ENCODE data around the gene SLC35B2. TPM values are rescaled to one million over a fixed set of nuclear protein-coding genes. Genes with fewer than 3 reads are reported as not detected.
A peak's percentile ranks its signal among the peaks of the same experiment; 100 is the strongest.

The SLC35B2 gene
- total and polyA plus RNA-seq, 4 donors, result 18.9 to 27.0 (median 21.1) TPM

DNA sequence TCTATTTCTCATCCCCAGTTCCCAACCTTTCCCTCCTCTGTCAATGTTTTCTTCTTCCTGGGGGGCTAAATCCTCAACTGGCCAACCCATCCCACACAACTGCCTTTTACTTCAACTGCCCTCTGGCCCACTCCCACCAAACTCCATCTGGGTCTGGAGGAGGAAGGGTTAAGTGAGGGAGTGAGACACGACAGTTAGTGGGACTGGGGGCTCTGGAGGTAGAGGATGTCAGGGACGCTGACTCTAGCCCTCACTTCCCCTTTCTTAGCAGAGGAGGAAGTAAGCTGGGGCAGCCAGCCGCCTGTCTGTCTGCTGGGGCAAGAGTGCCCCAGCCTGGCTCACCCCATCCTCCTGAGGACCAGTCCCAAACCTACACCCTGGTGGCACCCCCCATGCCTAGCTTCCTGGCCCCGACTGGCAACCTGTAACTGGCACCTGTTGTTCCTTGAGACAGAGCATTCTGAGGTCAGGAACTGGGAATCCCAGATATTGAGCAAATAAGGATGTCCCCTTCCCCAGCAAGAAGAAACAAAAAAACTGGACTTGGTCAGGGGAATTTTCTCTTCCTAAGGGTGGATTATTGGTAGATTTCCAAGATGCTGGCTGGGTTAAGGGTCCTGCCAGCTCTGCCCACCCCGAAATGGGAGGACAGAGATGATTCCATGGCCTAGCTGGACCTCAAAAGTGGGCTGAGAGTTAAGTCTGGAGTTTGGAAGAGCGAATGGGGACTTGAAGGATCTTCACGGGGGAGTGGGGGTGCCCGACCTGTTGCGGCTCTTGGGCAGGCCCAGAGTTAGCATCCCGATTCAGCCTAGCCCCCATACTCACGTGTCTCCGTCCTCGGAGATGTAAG, 7.1 kb upstream of the SLC35B2 start:
- WGBS, result 12% methylated on average over 13 of the region's 13 CpGs
- peak overlapping the region; percentile 73 to 86 for H3K27ac ChIP-seq (ENCODE audit: low read depth in 1 of 2, low read length in 2 of 2)
- H3K4me1 ChIP-seq (ENCODE audit: control insufficient read depth in 4 of 4, insufficient read depth in 4 of 4, low read length in 3 of 4), result peaks cover 14 to 33% (median 25%) of the 10 kb centered on the region in 4 donors
- no peaks in the 10 kb centered on the region for H3K27me3 ChIP-seq (ENCODE audit: control insufficient read depth in 4 of 4, insufficient read depth in 4 of 4, low read length in 3 of 4)
- H3K36me3 ChIP-seq (ENCODE audit: control insufficient read depth in 4 of 4, insufficient read depth in 3 of 4, low read depth in 1 of 4, low read length in 3 of 4), result peaks cover 0 to 10% (median 4%) of the 10 kb centered on the region in 4 donors
- peak overlapping the region; percentile 68 to 92 (median 78) for H3K4me3 ChIP-seq (ENCODE audit: low read depth in 1 of 3, low read length in 3 of 3)
- DNase-seq (ENCODE audit: low spot score), result no peak
- peak overlapping the region; percentile 67 to 89 for H3K9ac ChIP-seq (ENCODE audit: low read depth in 1 of 2, low read length in 2 of 2)
- TF ChIP-seq JUND (IDR thresholded peaks at IDR 0.05) (no peak), RXRA (IDR thresholded peaks at IDR 0.05) (no peak), SP1 (IDR thresholded peaks at IDR 0.05) (no peak), TAF1 (conservative IDR thresholded peaks at IDR 0.05) (no peak), HNF4G (IDR thresholded peaks at IDR 0.05) (no peak), NR2F2 (IDR thresholded peaks at IDR 0.05) (no peak), FOXA1 (IDR thresholded peaks at IDR 0.05) (no peak), FOXA2 (IDR thresholded peaks at IDR 0.05) (no peak), RAD21 (IDR thresholded peaks at IDR 0.05) (no peak), YY1 (IDR thresholded peaks at IDR 0.05) (no peak), HNF4A (conservative IDR thresholded peaks at IDR 0.05) (no peak), EGR1 (IDR thresholded peaks at IDR 0.05; ENCODE audit: low read depth in 2 of 2) (no peak), GABPA (IDR thresholded peaks at IDR 0.05 in 1 of 2, conservative IDR thresholded peaks at IDR 0.05 in 1 of 2) (no peak)
- TF ChIP-seq, protein P1, sequence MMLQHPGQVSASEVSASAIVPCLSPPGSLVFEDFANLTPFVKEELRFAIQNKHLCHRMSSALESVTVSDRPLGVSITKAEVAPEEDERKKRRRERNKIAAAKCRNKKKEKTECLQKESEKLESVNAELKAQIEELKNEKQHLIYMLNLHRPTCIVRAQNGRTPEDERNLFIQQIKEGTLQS (IDR thresholded peaks at IDR 0.05), result no peak
- TF ChIP-seq, protein P2, sequence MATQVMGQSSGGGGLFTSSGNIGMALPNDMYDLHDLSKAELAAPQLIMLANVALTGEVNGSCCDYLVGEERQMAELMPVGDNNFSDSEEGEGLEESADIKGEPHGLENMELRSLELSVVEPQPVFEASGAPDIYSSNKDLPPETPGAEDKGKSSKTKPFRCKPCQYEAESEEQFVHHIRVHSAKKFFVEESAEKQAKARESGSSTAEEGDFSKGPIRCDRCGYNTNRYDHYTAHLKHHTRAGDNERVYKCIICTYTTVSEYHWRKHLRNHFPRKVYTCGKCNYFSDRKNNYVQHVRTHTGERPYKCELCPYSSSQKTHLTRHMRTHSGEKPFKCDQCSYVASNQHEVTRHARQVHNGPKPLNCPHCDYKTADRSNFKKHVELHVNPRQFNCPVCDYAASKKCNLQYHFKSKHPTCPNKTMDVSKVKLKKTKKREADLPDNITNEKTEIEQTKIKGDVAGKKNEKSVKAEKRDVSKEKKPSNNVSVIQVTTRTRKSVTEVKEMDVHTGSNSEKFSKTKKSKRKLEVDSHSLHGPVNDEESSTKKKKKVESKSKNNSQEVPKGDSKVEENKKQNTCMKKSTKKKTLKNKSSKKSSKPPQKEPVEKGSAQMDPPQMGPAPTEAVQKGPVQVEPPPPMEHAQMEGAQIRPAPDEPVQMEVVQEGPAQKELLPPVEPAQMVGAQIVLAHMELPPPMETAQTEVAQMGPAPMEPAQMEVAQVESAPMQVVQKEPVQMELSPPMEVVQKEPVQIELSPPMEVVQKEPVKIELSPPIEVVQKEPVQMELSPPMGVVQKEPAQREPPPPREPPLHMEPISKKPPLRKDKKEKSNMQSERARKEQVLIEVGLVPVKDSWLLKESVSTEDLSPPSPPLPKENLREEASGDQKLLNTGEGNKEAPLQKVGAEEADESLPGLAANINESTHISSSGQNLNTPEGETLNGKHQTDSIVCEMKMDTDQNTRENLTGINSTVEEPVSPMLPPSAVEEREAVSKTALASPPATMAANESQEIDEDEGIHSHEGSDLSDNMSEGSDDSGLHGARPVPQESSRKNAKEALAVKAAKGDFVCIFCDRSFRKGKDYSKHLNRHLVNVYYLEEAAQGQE (IDR thresholded peaks at IDR 0.05), result no peak
- TF ChIP-seq, protein P3, sequence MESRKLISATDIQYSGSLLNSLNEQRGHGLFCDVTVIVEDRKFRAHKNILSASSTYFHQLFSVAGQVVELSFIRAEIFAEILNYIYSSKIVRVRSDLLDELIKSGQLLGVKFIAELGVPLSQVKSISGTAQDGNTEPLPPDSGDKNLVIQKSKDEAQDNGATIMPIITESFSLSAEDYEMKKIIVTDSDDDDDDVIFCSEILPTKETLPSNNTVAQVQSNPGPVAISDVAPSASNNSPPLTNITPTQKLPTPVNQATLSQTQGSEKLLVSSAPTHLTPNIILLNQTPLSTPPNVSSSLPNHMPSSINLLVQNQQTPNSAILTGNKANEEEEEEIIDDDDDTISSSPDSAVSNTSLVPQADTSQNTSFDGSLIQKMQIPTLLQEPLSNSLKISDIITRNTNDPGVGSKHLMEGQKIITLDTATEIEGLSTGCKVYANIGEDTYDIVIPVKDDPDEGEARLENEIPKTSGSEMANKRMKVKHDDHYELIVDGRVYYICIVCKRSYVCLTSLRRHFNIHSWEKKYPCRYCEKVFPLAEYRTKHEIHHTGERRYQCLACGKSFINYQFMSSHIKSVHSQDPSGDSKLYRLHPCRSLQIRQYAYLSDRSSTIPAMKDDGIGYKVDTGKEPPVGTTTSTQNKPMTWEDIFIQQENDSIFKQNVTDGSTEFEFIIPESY (IDR thresholded peaks at IDR 0.05), result no peak
- TF ChIP-seq, protein P4, sequence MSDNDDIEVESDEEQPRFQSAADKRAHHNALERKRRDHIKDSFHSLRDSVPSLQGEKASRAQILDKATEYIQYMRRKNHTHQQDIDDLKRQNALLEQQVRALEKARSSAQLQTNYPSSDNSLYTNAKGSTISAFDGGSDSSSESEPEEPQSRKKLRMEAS (IDR thresholded peaks at IDR 0.05), result no peak
- TF ChIP-seq, protein P5, sequence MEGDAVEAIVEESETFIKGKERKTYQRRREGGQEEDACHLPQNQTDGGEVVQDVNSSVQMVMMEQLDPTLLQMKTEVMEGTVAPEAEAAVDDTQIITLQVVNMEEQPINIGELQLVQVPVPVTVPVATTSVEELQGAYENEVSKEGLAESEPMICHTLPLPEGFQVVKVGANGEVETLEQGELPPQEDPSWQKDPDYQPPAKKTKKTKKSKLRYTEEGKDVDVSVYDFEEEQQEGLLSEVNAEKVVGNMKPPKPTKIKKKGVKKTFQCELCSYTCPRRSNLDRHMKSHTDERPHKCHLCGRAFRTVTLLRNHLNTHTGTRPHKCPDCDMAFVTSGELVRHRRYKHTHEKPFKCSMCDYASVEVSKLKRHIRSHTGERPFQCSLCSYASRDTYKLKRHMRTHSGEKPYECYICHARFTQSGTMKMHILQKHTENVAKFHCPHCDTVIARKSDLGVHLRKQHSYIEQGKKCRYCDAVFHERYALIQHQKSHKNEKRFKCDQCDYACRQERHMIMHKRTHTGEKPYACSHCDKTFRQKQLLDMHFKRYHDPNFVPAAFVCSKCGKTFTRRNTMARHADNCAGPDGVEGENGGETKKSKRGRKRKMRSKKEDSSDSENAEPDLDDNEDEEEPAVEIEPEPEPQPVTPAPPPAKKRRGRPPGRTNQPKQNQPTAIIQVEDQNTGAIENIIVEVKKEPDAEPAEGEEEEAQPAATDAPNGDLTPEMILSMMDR (IDR thresholded peaks at IDR 0.05; ENCODE audit: low read depth, low read length, missing input control), result no peak
- H3K9me3 ChIP-seq (ENCODE audit: control insufficient read depth in 4 of 4, low read length in 3 of 4), result no peaks in the 10 kb centered on the region
